PC-9 (cell line): ENCODE measurements around the gene COX10.

Source experiments
- EZH2 ChIP-seq: fragments of 200-600 bp; sonication (generic); IDR thresholded peaks from 2 replicates; pipeline ENCODE4 v1.8.0; 2017; ENCODE audit warnings: antibody characterized with exemption, low read depth
- TF ChIP-seq, protein P1 (sequence below): fragments of 200-600 bp; sonication (generic); conservative IDR thresholded peaks from 2 replicates; pipeline ENCODE4 v1.6.1; 2017; ENCODE audit warnings: mixed run types, antibody characterized with exemption, mild to moderate bottlenecking, moderate library complexity

DNA sequence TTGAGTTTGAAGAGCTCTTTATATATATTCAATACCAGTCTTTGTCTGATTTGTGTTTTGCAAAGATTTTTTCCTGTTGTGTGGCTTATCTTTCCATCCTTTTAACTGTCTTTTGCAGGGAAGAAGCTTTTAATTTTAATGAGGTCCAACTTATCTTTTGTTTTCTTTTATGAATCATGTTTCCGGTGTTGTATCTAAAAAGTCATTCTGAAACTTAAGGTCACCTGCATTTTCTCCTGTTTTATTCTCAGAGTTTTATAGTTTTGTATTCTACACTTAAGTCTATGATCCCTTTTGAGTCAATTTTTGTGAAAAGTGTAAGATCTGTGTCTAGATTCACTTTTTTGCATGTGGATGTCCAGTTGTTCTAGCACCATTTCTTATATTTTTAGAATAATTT lies 24.6 kb upstream of the COX10 start:
- TF ChIP-seq, protein P1, sequence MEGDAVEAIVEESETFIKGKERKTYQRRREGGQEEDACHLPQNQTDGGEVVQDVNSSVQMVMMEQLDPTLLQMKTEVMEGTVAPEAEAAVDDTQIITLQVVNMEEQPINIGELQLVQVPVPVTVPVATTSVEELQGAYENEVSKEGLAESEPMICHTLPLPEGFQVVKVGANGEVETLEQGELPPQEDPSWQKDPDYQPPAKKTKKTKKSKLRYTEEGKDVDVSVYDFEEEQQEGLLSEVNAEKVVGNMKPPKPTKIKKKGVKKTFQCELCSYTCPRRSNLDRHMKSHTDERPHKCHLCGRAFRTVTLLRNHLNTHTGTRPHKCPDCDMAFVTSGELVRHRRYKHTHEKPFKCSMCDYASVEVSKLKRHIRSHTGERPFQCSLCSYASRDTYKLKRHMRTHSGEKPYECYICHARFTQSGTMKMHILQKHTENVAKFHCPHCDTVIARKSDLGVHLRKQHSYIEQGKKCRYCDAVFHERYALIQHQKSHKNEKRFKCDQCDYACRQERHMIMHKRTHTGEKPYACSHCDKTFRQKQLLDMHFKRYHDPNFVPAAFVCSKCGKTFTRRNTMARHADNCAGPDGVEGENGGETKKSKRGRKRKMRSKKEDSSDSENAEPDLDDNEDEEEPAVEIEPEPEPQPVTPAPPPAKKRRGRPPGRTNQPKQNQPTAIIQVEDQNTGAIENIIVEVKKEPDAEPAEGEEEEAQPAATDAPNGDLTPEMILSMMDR, result no peak
- no peak for TF ChIP-seq EZH2
